H1 (cell line): ENCODE results near the gene SGCD. TPM values are rescaled to one million over a fixed set of nuclear protein-coding genes. Genes with fewer than 3 reads are reported as not detected.

ENCODE experiments used
- CTCF ChIA-PET: fragments of 300-600 bp; sonication (Branson Sonifier 250); formaldehyde crosslinking; loops from one replicate; lab custom pipeline; 2021; ENCODE audit not compliant: partially characterized antibody; lab: Charles Lee
- POLR2A ChIA-PET: fragments of 300-600 bp; sonication (Branson Sonifier 250); formaldehyde crosslinking; loops from one replicate; lab custom pipeline; 2021; ENCODE audit warnings: inconsistent platforms; ENCODE audit not compliant: partially characterized antibody; lab: Charles Lee
- DNase-seq, 2 experiments: peaks; one replicate each; pipeline versions ENCODE4 v3.0.0 to v3.0.0-alpha.2; 2010 to 2022; ENCODE audit warnings: low spot score in 2 of 2, low read depth in 1 of 2, mixed read lengths in 1 of 2
- FAIRE-seq: peaks from 2 replicates; lab custom pipeline; 2011; peaks lifted over from hg19 to GRCh38; lab: Jason Lieb, UNC
- H2AFZ ChIP-seq: 2 replicates; pipeline ENCODE4 v1.8.1; 2012; ENCODE audit warnings: low read length, inconsistent platforms
- H2AK5ac ChIP-seq: 2 replicates; pipeline ENCODE4 v1.6.1; 2013; ENCODE audit warnings: low read depth, low read length
- H2BK120ac ChIP-seq: replicated peaks from 2 replicates; pipeline ENCODE3; 2013; ENCODE audit warnings: low read depth, low read length, inconsistent platforms
- H2BK12ac ChIP-seq: 2 replicates; pipeline ENCODE4 v1.6.1; 2013; ENCODE audit warnings: low read depth, low read length
- H2BK15ac ChIP-seq: 2 replicates; pipeline ENCODE4 v1.6.1; 2013; ENCODE audit warnings: low read length
- H2BK20ac ChIP-seq: 2 replicates; pipeline ENCODE4 v1.6.1; 2013; ENCODE audit warnings: low read length
- H2BK5ac ChIP-seq: 2 replicates; pipeline ENCODE4 v1.6.1; 2013; ENCODE audit warnings: low read depth, low read length
- H3K14ac ChIP-seq: 2 replicates; pipeline ENCODE4 v1.6.1; 2013; ENCODE audit warnings: inconsistent platforms; ENCODE audit not compliant: insufficient read length
- H3K18ac ChIP-seq: 2 replicates; pipeline ENCODE4 v1.6.1; 2013; ENCODE audit warnings: low read length; ENCODE audit errors: extremely low read depth
- H3K23ac ChIP-seq: 2 replicates; pipeline ENCODE4 v1.6.1; 2013; ENCODE audit warnings: inconsistent platforms; ENCODE audit not compliant: insufficient read length
- H3K23me2 ChIP-seq: 2 replicates; pipeline ENCODE4 v1.6.1; 2013; ENCODE audit warnings: low read depth, low read length
- H3K27ac ChIP-seq: 2 replicates; pipeline ENCODE4 v1.6.1; 2011; ENCODE audit warnings: low read depth, low read length, inconsistent platforms
- H3K27me3 ChIP-seq, 4 experiments: replicated peaks in 1 of 4; 1 replicate in 1 of 4; 2 replicates in 3 of 4; pipeline versions ENCODE4 v1.6.1 to v1.8.1; 2011 to 2013; ENCODE audit warnings: low read length in 3 of 4, mild to moderate bottlenecking in 3 of 4, inconsistent platforms in 2 of 4, mixed read lengths in 2 of 4, moderate library complexity in 1 of 4; ENCODE audit not compliant: control insufficient read depth in 3 of 4, insufficient read depth in 3 of 4; ENCODE audit errors: extremely low read depth in 1 of 4
- H3K36me3 ChIP-seq, 4 experiments: 2 replicates each; pipeline versions ENCODE4 v1.6.1 to v1.8.1; 2011 to 2013; ENCODE audit warnings: mild to moderate bottlenecking in 4 of 4, low read length in 3 of 4, moderate library complexity in 2 of 4, control low read depth in 1 of 4, inconsistent platforms in 1 of 4; ENCODE audit not compliant: insufficient read depth in 4 of 4, control insufficient read depth in 2 of 4
- H3K4ac ChIP-seq: replicated peaks from 2 replicates; pipeline ENCODE3; 2013; ENCODE audit warnings: low read length, low read depth, mixed read lengths, inconsistent platforms; ENCODE audit not compliant: insufficient read length
- H3K4me1 ChIP-seq, 4 experiments: replicated peaks in 1 of 4; 1 replicate in 1 of 4; 2 replicates in 3 of 4; pipeline versions ENCODE4 v1.6.1 to v1.8.1; 2011 to 2013; ENCODE audit warnings: low read length in 3 of 4, inconsistent platforms in 2 of 4, mixed read lengths in 1 of 4; ENCODE audit not compliant: insufficient read depth in 4 of 4, control insufficient read depth in 3 of 4
- H3K4me2 ChIP-seq, 2 experiments: 2 replicates each; pipeline versions ENCODE4 v1.6.1 to v1.8.1; 2011 to 2013; ENCODE audit warnings: low read depth in 2 of 2, low read length in 2 of 2, control low read depth in 1 of 2, inconsistent platforms in 1 of 2, mild to moderate bottlenecking in 1 of 2; ENCODE audit not compliant: insufficient read depth in 1 of 2
- H3K4me3 ChIP-seq, 4 experiments: fragments of 200-600, 300-600 bp in 1 of 4; sonication (generic), shearing (Covaris generic), sonication (Bioruptor Twin) in 1 of 4; 2 replicates each; pipeline versions ENCODE4 v1.5.1 to v1.8.1; 2011 to 2016; ENCODE audit warnings: low read length in 4 of 4, low read depth in 3 of 4, control low read depth in 2 of 4, inconsistent platforms in 2 of 4, mild to moderate bottlenecking in 2 of 4, mixed read lengths in 1 of 4, moderate library complexity in 1 of 4; ENCODE audit not compliant: insufficient read depth in 2 of 4; ENCODE audit errors: extremely low read depth in 1 of 4
- H3K56ac ChIP-seq: replicated peaks from 2 replicates; pipeline ENCODE3; 2013; ENCODE audit warnings: low read depth, mild to moderate bottlenecking, mixed read lengths, low read length, inconsistent platforms; ENCODE audit not compliant: insufficient read length
- H3K79me1 ChIP-seq: 2 replicates; pipeline ENCODE4 v1.6.1; 2013; ENCODE audit warnings: low read depth, low read length, control low read depth
- H3K79me2 ChIP-seq, 2 experiments: 2 replicates each; pipeline versions ENCODE4 v1.6.1 to v1.8.1; 2012 to 2013; ENCODE audit warnings: low read length in 2 of 2, mild to moderate bottlenecking in 2 of 2, inconsistent platforms in 1 of 2; ENCODE audit not compliant: insufficient read depth in 2 of 2, control insufficient read depth in 1 of 2
- H3K9ac ChIP-seq, 4 experiments: replicated peaks in 1 of 4; 1 replicate in 1 of 4; 2 replicates in 3 of 4; pipeline versions ENCODE4 v1.6.1 to v1.8.1; 2011 to 2013; ENCODE audit warnings: low read depth in 3 of 4, low read length in 3 of 4, control low read depth in 2 of 4, mild to moderate bottlenecking in 2 of 4, moderate library complexity in 2 of 4, inconsistent platforms in 1 of 4; ENCODE audit errors: extremely low read depth in 1 of 4
- H3K9me3 ChIP-seq, 2 experiments: 2 replicates each; pipeline versions ENCODE4 v1.6.1 to v1.8.1; 2012 to 2013; ENCODE audit warnings: mild to moderate bottlenecking in 2 of 2, moderate library complexity in 2 of 2, control low read depth in 1 of 2, inconsistent platforms in 1 of 2, low read depth in 1 of 2, low read length in 1 of 2, mixed read lengths in 1 of 2; ENCODE audit not compliant: insufficient read depth in 2 of 2
- H4K20me1 ChIP-seq, 2 experiments: replicated peaks in 1 of 2; 2 replicates each; pipeline versions ENCODE3 to v1.8.1; 2011 to 2013; ENCODE audit warnings: inconsistent platforms in 2 of 2, low read length in 2 of 2, mild to moderate bottlenecking in 1 of 2; ENCODE audit not compliant: insufficient read depth in 2 of 2, control insufficient read depth in 1 of 2
- H4K5ac ChIP-seq: 2 replicates; pipeline ENCODE4 v1.6.1; 2013; ENCODE audit warnings: low read length, low read depth, mixed read lengths, inconsistent platforms; ENCODE audit not compliant: insufficient read length
- H4K8ac ChIP-seq: 2 replicates; pipeline ENCODE4 v1.8.0; 2013; ENCODE audit warnings: mild to moderate bottlenecking, moderate library complexity, low read length, inconsistent platforms; ENCODE audit not compliant: insufficient read depth; ENCODE audit errors: extremely low read depth
- H4K91ac ChIP-seq: replicated peaks from 2 replicates; pipeline ENCODE3; 2013; ENCODE audit warnings: low read length, mixed read lengths, inconsistent platforms; ENCODE audit not compliant: insufficient read length
- CHD2 ChIP-seq: IDR thresholded peaks from 2 replicates; pipeline ENCODE4 v1.6.1; 2012; ENCODE audit warnings: low read length, improper control_type of control experiment
- MAX ChIP-seq: IDR thresholded peaks from 2 replicates; pipeline ENCODE4 v1.6.1; 2012; ENCODE audit warnings: inconsistent platforms
- NRF1 ChIP-seq: IDR thresholded peaks from 2 replicates; pipeline ENCODE4 v1.6.1; 2011; ENCODE audit warnings: mild to moderate bottlenecking, low read depth, low read length, improper control_type of control experiment
- PHF8 ChIP-seq: fragments of 200-600 bp; sonication (generic); conservative IDR thresholded peaks from 2 replicates; pipeline ENCODE4 v1.7.1; 2012; ENCODE audit warnings: low read depth, mild to moderate bottlenecking, inconsistent platforms, low read length, moderate library complexity
- TEAD4 ChIP-seq: IDR thresholded peaks from 2 replicates; pipeline ENCODE4 v1.6.1; 2012; ENCODE audit warnings: low read depth, low read length, inconsistent platforms, mixed read lengths
- ZNF274 ChIP-seq: IDR thresholded peaks from 2 replicates; pipeline ENCODE4 v1.7.0; 2012; ENCODE audit warnings: low read length, borderline replicate concordance; ENCODE audit errors: extremely low read depth
- whole genome bisulfite sequencing, 2 experiments: shearing (Covaris generic) in 1 of 2; methylation state at CpG; one replicate each; pipeline versions ENCODE4 v1.1.6 to v1.1.7; 2013 to 2015; ENCODE audit warnings: low lambda C conversion rate in 2 of 2, mixed read lengths in 2 of 2, inconsistent platforms in 1 of 2, low coverage in 1 of 2, missing lambda C conversion rate in 1 of 2; ENCODE audit not compliant: insufficient replicate concordance in 2 of 2, insufficient coverage in 1 of 2, insufficient read length in 1 of 2; ENCODE audit errors: extremely low coverage in 1 of 2, missing lambda C conversion rate in 1 of 2; 5-methylcytosine and 5-hydroxymethylcytosine counted together
- polyA plus RNA-seq, 7 experiments: library from polyadenylated mRNA; depleted of rRNA in 3 of 7; stranded (reverse) in 5 of 7; unstranded in 2 of 7; fragments of >200 nt in 5 of 7; fragments of 200-250 nt in 2 of 7; gene quantifications; 1 replicate in 5 of 7; 2 replicates in 1 of 7; 4 replicates in 1 of 7; pipeline versions ENCODE4 v1.2.1 to v1.2.3, GENCODE V29; 2011 to 2013; ENCODE audit warnings: missing spikeins in 2 of 7, mixed read lengths in 2 of 7
- total RNA-seq: library from RNA; stranded (reverse); fragmentation: NEBNext Ultra II Directional; extraction: Animal tissue kit (Norgen Biotek cat#: 25700); gene quantifications from 2 replicates; pipeline ENCODE4 v1.2.1, GENCODE V29; 2021

SGCD gene
- total and polyA plus RNA-seq, 2 of the 8 experiments (the other 6 are each of a cell fraction or from before 2014, with no cell fraction given): 0.04 to 0.08 TPM

DNA sequence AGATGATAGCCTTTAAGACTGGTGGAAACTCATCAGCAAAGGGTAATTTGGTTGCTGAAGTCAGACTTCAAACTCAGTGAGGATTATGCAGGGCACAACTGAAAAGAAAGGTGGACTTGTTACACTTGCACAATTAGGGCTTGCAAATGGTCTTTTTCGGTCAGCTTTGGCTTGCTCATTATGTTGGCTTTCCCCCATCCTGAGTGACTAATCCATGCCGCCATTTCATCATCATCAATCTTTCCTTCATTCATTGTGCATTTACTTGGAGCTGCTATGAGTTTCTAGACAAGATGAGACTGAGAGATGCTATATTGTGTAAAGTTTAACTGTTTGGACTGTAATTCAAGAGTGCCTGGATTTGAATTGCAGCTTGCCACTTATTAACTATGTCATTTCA lies 388.3 kb downstream of the SGCD start:
- H2AFZ ChIP-seq: no peak overlapping the region
- TF ChIP-seq ZNF274: no peak
- TF ChIP-seq NRF1: no peak
- no peak for TF ChIP-seq MAX
- TF ChIP-seq CHD2: no peak
- TF ChIP-seq PHF8: no peak
- TF ChIP-seq TEAD4: no peak
- TF ChIP-seq, all 59 proteins: peak for 0
- no peak overlapping the region for H3K4ac ChIP-seq
- no peak overlapping the region for H4K8ac ChIP-seq
- no peak overlapping the region for H3K27ac ChIP-seq
- no peaks in the 10 kb centered on the region for H3K23me2 ChIP-seq
- H4K5ac ChIP-seq: no peak overlapping the region
- no peak overlapping the region for H2AK5ac ChIP-seq
- H2BK15ac ChIP-seq: no peak overlapping the region
- no peak overlapping the region for H3K23ac ChIP-seq
- no peak overlapping the region for H2BK5ac ChIP-seq
- H4K20me1 ChIP-seq: no peaks in the 10 kb centered on the region
- H3K27me3 ChIP-seq: no peaks in the 10 kb centered on the region
- DNase-seq (no peak), FAIRE-seq (no peak)
- H3K9ac ChIP-seq: no peak overlapping the region
- no peak overlapping the region for H2BK120ac ChIP-seq
- no peak overlapping the region for H3K4me2 ChIP-seq
- H2BK12ac ChIP-seq: no peak overlapping the region
- no peak overlapping the region for H2BK20ac ChIP-seq
- peaks cover 0 to 11% (median 3%) of the 10 kb centered on the region in 4 experiments; a peak in 3 of 7 replicates for H3K4me1 ChIP-seq
- H3K14ac ChIP-seq: no peak overlapping the region
- no peak overlapping the region for H3K4me3 ChIP-seq
- ChIA-PET POLR2A (no interaction called here), CTCF (no interaction called here)
- no peaks in the 10 kb centered on the region for H3K9me3 ChIP-seq
- H3K56ac ChIP-seq: no peak overlapping the region
- no peak overlapping the region for H4K91ac ChIP-seq
- H3K79me1 ChIP-seq: no peaks in the 10 kb centered on the region
- no peak overlapping the region for H3K18ac ChIP-seq
- H3K79me2 ChIP-seq: no peaks in the 10 kb centered on the region
- H3K36me3 ChIP-seq: no peaks in the 10 kb centered on the region
- 91% methylated on average over 2 of the region's 2 CpGs; no CpG with 5 or more reads in 1 of the 2 experiments for WGBS, 2 experiments
